NCI-H748 treated with DMSO at 0.1 percent for 48 hours (cell line): ENCODE data around the gene FDXACB1.
"Not testable (repeated sequence)": the region's sequence is repeated elsewhere in the genome, so short reads cannot be mapped to it uniquely, and the experiment has no call there.

Source experiments
- DNase-seq: peaks from one replicate; lab custom pipeline; 2025; lab: John Stamatoyannopoulos, UW

FDXACB1 gene

GRCh38 chr11:111908639-111909305 is 29.8 kb upstream of the FDXACB1 start:
- DNase-seq: no peak

DNA sequence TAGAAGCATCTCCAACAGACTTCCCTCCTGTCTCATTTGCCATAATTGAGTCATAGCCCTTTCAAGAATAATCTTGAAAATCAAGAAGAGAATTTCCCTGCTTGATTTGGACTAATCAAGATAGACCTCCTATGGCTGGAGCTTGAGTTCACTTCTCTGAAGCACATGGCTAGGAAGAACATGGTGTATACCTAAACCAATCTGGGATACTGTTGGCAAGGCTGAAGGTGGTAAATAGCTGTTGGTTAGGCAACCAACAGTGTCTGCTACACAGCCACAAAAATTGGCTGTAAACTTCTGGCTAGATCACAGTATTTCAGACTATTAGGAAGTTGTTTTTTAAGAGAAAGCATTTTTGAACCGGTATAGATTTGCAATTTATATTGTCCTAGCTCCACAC is 27.7 kb upstream of the FDXACB1 start:
- DNase-seq: no peak

DNA sequence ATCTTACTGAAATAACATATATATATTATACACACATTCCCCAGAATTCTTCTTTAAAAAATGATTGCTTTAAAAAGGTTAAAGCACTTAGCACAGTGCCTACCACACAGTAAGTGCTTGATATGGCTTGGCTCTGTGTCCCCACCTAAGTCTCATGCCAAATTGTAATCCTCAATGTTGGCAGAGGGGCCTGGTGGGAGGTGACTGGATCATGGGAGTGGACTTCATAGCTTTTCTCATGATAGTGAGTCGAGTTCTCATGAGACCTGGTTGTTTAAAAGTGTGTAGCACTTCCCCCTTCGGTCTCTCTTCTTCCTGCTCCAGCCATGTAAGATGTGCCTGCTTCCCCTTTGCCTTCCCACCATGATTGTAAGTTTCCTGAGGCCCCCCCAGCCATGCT is 26.4 kb upstream of the FDXACB1 start:
- no peak for DNase-seq

- no peak for DNase-seq
These were observed 7.9 kb upstream of the FDXACB1 start for GRCh38 chr11:111886844-111887243.

DNA sequence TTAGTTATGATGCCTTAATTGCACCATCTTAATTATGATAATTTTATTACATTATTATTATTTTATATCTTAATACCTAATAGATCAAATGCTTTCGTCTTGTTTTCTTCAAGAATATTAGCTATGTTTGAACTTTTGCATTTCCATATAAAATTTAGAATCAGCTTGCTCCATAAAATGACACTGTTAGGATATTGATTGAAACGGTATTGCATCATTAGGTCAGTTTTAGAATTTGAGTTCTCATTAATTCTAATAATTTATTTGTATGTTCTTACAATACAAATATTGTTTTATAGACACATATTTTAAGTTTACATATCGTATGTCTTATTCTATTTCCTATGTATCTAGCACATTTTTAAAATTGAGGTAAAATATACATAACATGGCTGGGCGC is 7.1 kb upstream of the FDXACB1 start:
- no peak for DNase-seq

- not testable (repeated sequence) for DNase-seq
These were observed 6.1 kb upstream of the FDXACB1 start for GRCh38 chr11:111885053-111885452.

- no peak for DNase-seq
These were observed 3.2 kb upstream of the FDXACB1 start for GRCh38 chr11:111882202-111882601.

GRCh38 chr11:111879637-111879960 is 634 bp upstream of the FDXACB1 start:
- DNase-seq: no peak

GRCh38 chr11:111878385-111878848 is 548 bp downstream of the FDXACB1 start:
- DNase-seq: no peak

- DNase-seq: no peak
These were observed 7.2 kb downstream of the FDXACB1 start for GRCh38 chr11:111871693-111872161.

- DNase-seq: peak; percentile 29
These were observed 7.9 kb downstream of the FDXACB1 start, which contains the start of gene ALG9 for GRCh38 chr11:111870886-111871692. Gene ALG9, minus strand, starts transcription at chr11:111871581. Its CDS starts 99 bp downstream, at chr11:111871482.

DNA sequence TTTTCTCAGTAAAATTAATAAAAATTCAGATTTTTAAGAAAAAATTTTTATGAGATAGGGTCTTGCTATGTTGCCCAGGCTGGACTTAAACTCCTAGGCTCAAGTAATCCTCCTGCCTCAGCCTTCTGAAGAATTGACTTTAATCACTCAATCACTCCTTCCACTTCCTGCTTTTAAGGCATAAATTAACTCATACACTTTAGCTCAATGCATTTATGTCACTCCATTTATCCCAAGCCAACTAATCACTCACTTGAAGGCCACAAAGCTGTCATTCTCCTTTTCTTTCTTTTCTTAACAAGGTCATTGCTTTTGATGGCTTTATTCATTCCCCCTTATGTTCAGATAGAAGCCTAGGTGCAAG is 8.5 kb downstream of the FDXACB1 start:
- DNase-seq: no peak

DNA sequence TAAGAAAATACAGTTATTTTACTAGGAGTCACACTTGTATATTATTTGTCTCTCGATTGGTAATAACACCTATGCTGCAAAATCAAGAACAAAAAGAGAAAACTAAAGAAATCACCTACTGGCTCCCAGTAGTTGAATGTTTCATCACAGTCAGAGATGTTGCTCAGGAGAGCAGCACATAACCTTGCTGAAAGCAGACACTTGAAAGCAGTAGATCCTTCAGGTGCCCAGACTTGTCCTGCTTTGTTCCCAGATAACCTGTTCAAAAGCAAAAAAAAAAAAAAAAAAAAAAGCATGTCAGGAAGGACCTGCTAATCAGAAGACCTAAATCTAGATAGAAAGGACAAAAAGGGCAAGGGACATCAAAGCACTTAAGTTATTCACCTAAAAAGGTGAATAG is 8.9 kb downstream of the FDXACB1 start:
- no peak for DNase-seq

- no peak for DNase-seq
These were observed 18.7 kb downstream of the FDXACB1 start for GRCh38 chr11:111860257-111860656.

DNA sequence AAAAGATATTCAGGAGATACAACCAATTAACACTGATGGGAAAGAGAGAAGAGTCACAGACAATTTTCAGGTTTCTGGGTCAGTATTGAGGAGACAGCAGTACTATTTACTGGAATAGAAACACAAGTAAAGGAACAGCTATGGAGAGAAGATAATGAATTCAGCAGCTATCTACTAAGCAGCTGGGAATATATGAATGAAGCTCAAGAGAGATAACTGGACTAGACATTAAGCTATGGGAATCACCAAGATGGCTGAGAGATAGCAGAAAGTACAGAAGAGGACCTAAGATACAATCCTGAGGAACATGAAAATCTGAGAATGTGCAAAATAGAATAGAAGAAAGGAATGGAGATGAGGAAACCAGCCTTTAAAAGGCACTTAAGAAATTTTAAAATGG is 23.5 kb downstream of the FDXACB1 start:
- DNase-seq: no peak

DNA sequence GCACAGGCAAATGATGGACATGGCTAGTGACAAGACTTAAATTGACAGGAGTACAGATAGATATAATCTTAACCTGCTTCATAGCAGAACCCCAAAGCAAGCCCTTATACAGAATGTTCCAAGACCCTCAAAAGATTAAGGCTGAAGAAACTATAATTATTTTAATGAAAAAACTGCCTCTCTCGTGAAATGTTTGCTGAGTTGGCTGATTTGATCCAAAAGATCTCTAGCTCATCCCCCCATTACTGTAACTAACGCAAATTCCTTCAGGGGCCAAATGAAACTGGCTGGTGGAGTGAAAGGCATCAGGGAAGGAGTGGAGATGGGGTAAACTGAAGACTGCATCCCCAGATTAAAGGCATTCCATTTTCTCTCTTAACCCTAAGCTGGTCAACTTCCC is 26.9 kb downstream of the FDXACB1 start:
- DNase-seq: no peak

DNA sequence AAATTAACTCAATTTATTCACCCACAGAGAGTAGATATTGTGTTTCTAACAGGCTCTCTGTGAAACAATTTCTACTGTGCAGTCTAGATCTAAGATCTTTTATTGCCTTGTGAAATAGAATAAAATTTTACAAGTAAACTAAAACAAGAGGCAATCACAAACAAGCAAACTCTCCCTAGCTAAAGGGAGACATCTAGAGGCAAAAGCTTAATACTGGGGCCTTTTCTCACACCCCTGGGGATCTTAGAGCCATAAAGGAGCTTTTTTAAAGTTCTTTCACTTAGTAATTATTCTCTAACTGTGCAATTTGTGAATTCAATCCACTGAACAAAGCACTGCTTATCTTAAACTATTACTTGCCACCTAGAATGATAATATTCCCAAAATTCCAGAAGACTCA is 27.3 kb downstream of the FDXACB1 start:
- no peak for DNase-seq

DNA sequence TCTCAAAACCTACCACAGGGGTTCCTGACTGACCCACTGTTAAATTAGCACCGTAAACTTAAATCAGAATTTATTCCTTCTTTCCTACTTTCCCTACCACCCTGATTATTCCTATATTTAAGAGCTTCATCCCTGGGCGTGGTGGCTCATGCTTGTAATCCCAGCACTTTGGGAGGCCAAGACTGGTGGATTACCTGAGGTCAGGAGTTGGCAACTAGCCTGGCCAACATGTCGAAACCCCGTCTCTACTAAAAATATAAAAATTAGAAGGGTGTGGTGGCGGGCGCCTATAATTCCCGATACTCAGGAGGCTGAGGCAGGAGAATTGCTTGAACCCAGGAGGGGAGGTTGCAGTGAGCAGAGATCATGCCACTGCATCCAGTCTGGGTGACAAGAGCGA is 27.9 kb downstream of the FDXACB1 start:
- no peak for DNase-seq

DNA sequence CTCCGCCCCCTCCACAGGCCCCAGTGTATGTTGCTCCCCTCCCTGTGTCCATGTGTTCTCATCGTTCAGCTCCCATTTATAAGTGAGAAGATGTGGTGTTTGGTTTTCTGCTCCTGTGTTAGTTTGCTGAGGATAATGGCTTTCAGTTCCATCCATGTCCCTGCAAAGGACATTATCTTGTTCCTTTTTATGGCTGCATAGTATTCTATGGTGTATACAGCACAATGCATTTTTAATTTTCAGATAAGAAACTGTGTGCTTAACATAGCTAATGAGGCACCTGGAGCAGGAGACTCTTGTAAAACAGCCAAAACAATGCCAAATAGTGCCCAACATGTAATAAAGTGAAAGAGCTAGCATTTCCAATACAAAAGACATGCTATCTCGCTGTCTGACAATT is 29.3 kb downstream of the FDXACB1 start:
- no peak for DNase-seq

GRCh38 chr11:111846636-111847035 is 32.3 kb downstream of the FDXACB1 start:
- DNase-seq: no peak

DNA sequence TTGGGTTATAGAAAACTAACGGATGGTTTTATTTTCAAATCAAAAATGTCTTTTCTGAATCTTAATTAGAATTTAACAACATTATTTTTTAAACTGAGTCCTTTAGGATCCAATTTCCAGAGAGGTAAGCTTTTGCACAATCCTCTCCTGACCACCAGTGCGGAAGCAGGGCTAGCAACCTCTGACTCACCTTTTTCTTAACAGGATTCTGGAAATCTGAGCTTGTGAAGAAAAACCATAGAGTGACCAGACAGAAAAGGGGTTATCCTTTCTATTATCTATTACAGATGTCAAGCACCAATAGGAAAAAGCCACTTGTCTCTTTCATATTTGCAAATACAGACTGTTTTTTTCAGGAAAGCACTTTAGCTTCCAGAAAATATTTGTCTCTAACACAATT is 32.9 kb downstream of the FDXACB1 start:
- no peak for DNase-seq

DNA sequence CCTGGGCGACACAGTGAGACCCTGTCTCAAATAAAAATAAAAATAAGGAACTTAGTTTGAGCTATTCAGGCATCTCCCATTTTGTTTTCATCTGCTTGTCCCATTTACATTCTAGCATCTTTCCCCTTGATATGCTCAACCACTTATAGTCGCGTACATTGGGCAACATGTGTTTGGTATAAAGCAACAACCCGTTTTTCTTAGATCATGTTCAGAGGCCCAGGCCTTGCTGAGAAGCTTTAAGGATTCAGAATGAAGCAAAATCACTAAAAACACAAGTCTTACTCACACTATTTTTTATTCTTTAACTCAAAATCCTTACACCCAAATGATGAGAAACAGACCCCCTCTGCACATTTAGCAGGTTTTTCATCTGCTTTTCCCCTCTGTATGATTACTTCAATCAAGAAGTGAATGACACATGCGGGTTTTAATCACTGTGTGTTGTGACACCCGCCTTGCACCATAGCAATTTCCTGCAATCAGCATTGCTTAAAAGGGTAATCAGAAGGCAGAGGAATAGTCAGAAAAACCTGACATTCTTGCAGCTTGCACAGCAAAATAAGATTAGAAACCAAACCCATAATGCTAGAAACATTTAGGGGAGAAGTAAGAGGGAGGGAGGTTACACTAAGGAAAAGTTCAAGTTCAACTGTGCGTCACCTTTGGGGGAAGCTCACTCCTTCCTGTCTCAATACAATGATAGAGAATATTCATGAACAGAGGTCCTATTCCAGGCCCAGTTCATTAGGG is 33.5 kb downstream of the FDXACB1 start:
- no peak for DNase-seq

GRCh38 chr11:111843661-111844060 is 35.3 kb downstream of the FDXACB1 start:
- no peak for DNase-seq
